ENCODE results near the gene KIF17.
"Not testable (repeated sequence)": the region's sequence is repeated elsewhere in the genome, so short reads cannot be mapped to it uniquely, and the experiment has no call there.

The KIF17 gene

DNA sequence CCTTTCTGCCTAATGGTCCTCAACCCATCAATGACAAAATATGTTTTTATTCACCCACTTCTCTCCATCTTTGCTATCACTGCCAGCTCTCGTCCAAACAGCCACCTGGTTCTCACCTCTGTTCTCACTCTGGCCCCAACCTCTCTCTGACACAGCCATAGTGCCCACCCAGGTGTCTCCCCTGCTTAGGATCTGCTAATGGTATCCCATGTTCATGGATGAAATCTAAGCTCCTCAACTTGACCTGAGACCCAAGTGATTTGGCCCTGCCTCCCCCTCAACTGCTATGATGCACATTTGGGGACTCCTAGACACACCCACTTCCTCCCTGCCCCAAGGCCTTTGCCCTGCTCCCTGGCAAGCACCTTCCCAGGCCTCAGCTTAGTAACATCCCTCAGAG, 25.9 kb downstream of the KIF17 start:
- DNase-seq (ENCODE audit: low read depth, low spot score), result no peak

DNA sequence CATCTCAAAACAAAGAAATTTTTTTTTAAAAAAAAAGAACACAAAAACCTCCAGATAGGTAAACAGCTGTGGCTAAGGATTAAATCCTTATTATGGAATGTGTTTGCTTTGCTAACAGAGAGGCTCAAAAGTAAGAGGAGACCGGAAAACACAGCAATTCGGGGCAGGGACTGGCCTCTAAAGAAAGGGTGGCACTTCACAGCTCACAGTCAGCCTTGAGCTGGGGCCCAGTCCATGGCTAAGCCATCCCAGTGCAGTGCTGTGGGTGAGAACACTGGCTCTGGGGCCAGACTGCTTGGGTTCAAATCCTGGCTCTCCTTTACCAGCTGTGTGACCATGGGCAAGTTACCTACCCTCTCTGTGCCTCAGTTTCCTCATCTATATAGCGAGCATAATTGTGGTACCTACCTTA, 28.2 kb downstream of the KIF17 start:
- DNase-seq (ENCODE audit: low read depth, low spot score), result no peak

DNA sequence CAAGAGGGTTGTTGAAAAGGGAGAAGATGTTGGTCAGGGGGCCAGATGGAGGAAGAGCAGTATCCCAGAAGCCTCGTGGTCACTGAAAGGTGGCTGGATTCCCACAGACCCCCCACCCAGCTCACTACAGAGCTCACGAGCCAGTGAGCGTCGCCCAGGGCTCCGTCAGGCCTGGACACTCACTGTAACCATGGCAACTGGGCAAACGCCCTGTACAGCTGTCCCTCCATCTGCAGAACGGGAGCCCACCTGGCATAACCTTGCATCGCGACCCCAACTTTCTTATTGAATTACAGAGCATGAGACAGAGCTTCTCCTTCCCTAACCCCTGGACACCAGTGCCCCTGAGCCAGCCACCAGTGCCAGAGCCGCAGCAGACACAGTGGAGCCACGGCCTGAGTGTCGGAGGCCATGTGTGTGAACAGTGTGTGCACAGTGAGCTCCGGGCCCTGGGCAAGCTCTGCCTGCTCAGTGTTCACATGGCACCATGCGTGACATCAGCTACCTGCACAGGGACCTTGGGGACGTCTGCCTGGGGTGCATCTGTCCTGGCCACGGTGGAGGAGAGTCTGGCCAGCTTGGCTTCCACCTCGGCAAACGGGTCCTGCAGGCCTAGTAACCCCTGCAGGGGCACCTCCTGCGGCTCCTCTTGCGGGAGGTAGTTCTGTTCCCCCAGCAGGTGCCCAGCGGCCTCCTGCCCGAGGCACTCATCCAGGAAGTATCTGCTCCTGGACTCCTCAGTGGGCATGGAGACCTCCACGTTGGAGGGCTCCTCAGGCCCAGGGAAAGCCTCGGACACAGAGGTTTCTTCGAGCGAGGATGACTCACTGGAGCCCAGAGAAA, 30.7 kb downstream of the KIF17 start:
- DNase-seq (ENCODE audit: low read depth, low spot score), result no peak

DNA sequence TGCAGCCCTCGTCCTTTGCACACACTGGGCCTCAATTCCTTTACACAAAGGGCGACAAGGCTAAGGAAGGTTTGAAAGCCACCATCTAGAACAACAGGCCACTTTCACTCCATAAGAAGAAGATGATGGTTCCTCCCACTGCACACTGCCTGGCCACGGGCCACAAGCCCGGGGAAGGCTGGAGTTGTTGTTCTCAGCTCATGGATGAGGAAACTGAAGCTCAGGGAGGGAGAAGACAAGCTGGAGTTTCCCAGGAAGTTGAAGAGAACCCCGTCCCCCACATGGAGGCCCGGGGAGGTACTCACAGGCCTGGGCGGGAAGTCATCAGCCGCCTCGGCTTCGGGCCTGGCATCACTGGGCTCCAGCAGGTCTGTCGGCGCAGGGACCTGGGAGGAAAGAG, 32.1 kb downstream of the KIF17 start:
- DNase-seq (ENCODE audit: low read depth, low spot score), result no peak

DNA sequence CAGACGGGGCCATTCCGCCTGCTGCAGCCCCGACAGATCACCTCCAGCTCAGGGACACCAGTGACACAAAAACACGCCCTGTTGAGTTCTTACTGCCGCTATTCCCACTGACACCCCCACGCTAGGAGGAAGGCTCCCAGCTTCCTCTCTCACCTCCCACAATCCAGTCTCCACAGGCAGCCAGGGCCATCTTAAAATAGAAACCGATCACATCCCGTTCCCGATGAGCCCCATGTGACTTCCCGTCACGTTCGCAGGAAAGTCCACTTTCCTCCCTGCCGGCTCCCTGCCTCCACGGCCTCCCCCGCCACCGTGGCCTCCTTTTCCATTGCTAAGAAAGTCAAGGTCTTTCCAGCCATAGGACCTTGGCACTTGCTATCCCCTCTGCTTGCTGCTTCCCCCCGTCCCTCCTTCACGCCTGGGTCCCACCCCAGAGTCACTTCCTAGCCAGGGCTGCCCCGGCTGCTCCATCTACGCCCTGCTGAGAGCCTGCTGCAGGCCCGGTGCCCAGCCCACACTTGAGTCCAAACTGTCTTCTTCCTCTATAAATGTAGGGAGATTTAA, 32.6 kb downstream of the KIF17 start:
- DNase-seq (ENCODE audit: low read depth, low spot score), result no peak

DNA sequence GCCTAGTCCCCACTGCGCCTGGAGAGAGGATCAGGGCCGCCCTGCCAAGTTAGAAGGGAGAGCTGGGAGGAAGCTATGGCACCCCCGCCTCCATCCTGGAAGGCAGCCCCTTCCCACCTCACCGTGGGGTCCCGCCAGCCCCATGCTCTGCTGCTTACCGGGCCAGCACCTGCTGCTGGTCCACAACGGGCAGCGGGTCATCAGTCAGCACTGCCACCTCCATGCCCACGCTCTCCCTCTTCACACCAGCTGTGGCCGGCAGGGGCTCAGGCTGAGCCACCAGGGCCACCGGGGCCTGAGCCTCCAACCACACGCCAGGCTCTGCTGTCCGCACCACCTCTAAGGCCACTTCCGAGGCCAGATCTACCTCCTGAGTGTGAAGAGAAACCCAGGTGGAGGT, 33.2 kb downstream of the KIF17 start:
- no peak for DNase-seq (ENCODE audit: low read depth, low spot score)

DNA sequence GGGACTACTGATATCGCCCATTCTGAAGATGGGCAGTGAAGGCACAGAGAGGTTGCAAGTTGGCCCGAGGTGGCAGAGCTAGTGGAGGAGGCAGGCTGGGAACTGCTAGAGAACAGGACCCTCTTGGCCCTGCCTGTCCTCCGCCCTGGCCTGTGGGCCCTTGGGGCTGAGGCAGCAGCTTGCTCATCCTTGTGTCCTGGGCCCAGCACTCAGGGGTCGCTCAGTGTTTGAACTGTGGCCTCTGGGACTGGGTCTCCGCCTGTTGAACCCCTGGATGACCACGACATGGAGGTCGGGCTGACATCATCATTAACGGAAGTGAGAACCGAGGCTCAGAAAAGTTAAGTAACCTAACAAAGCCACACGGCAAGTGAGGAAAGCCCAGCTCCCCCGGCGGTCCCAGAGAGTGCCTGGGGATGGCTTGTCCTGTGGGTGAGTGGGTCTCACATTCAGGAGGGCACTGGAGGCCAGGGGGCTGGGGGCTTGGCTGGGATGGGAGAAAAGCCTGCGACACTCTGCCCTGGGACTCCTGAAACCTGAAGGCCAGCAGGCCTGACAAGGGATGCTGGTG, 33.7 kb downstream of the KIF17 start:
- no peak for DNase-seq (ENCODE audit: low read depth, low spot score)

DNA sequence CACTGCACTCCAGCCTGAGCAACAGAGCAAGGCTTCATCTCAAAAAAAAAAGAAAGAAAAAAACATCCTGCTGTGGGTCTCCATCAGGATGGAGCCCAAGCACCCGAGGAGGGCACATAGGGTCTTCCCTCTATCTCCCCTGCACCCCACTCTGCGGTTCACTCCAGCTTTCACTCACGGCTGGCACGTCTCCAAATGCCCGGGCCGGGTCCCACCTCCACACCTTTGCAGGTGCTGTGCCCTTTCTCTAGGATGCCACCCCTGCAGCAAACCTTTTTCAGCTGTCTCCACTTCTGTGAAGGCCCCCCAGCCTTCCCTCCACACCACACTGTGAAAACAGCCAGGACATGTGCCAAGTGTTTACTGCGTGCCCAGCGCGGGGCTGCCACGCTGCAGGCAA, 34.2 kb downstream of the KIF17 start:
- no peak for DNase-seq (ENCODE audit: low read depth, low spot score)

DNA sequence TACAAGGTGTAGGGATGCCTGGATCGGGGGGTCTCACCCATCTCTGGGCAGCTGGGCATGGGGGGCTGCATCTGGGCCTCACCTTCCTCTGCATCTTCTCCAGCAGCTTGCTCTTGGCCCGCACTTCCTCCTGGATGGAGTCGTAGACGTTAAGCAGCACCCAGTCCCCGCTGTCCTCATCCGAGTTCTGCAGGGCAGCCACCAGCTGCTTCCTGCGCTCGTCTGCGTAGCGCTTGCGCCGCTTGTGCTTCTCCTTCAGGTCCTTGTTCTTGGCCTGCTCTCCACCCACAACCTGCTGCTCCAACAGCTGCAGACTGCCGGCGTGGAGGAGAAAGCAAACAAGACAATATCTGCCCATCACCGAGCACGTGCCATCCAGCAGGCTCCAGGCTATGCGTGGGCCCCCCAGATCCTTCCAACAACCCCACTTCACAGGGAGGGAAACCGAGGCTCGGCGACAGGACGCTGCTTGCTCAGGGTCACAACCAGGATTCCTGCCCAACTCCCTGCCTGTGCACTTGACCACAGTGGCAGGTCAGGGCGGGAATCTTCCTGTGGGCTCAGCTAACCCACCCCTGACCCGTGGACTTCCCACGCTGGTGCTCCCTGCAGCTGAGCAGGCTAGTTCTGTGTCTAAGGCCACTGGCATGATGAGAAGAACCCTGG, 35.1 kb downstream of the KIF17 start:
- DNase-seq (ENCODE audit: low read depth, low spot score), result no peak

DNA sequence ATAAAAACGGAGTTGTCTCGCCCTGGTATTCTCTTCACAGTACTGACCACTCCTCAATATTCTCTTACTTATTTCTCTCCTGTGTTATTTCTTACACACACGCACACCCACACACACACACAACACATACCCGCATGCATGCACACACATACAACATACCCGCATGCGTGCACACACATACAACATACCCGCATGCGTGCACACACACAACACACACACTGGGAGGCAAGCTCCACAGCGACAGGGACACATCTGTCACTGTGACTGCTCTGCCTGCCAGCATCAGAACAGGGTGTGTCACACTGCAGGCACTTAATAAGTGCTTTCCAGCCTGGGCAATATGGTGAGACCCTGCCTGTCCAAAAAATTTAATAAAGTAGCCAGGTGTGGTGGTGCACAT, 35.8 kb downstream of the KIF17 start:
- no peak for DNase-seq (ENCODE audit: low read depth, low spot score)

DNA sequence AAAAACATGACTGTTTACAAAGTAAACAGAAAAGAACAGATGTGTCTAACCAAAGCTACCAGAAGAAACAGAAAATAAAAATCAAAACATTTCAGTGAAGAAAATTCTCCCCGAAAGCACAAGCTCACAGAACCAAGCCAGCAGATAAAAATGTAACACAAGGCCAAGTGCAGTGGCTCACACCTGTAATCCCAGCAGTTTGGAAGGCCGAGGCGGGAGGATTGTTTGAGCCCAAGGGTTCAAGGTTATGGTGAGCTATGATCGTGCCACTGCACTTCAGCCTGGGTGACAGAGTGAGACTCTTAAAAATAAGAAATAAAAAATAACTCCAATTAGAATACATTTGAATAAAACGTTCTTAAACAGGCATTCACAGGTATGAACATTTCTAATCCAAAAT, 37.5 kb downstream of the KIF17 start:
- DNase-seq (ENCODE audit: low read depth, low spot score), result no peak

DNA sequence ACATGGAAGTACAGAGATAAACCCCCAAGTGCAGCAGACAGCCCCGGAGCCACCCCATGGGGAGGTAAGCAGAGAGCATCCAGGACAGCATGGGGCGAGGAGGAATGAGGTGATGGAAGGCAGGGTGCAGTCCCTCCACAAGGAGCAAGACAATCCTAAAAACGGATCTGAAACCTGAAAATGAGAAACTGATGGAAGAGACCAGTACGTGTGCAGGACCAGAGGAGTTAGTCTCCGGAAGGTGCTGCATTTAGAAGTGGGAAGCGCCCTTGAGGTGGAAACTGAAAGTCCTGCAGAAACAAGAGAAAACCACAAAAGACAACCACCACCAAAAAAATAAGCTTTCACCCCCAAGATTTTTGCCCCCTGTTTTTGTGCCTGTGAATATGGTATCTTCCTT, 39.2 kb downstream of the KIF17 start:
- no peak for DNase-seq (ENCODE audit: low read depth, low spot score)

DNA sequence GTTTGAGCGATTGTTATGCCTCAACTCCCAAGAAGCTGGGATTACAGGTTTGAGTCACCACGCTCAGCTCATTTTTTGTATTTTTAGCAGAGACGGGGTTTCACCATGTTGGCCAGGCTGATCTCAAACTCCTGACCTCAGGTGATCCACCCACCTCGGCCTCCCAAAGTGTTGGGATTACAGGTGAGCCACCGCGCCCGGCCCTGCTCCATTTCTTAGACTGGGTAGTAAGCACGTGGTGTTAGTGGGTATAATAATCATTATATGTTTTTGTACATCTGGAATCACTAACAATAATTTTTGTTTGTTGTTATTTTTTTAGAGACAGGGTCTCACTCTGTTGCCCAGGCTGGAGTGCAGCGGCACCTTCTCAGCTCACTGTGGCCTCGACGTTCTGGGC, 44.2 kb downstream of the KIF17 start:
- not testable (repeated sequence) for DNase-seq (ENCODE audit: low read depth, low spot score)

DNA sequence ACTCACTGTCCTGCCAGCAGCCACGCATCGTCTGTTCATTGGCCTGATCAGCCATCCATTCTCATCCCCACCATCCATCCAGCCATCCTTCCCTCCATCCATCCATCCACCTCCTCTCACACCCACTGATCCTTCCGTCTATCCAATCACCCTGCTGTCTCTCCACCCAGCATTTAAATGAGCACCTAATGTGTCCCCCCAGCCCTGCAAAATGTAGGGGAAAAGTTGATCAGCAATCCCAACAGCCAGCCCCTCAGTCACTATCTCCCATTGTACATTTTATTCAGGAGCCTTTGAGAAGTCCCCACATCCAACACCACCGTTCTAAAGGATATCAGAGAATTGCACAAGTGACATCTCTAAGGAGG, 45.6 kb downstream of the KIF17 start:
- no peak for DNase-seq (ENCODE audit: low read depth, low spot score)

DNA sequence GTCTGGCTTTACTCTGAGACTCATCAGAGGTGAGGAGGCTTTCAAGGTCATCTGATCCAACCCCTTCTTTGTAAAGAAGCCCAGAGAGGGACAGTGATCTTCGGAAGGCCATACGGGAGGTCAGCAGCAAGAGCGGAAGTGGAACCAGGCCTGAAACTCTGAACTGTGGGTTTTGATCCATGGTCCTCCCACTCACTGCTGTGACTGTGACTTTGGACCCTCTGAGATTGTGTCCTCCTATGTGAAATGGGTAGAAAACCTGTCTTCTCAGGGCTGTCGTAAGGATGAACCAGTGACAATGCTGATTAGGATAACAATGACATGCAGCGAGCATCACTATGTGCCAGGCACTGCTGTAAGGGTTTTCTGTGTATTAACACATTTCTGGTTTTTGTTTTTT, 46.9 kb downstream of the KIF17 start:
- no peak for DNase-seq (ENCODE audit: low read depth, low spot score)

DNA sequence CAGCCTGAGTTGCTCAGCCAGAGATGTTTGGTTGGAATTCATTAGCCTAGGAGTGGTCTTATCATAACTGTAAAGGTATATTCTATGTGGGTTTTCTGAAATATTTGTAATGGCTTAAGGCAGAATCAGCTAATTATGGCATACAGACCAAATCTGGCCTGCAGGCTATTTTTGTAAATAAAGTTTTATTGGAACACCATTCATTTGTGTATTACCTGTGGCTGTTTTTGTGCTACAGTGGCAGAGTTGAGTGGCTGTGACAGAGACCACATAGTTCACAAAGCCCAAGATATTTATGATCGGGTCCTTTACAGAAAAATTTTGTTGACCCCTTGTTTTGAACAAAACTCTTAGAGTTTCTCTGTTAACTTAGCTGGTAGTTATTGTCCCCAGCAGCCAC, 49.2 kb downstream of the KIF17 start:
- no peak for DNase-seq (ENCODE audit: low read depth, low spot score)

DNA sequence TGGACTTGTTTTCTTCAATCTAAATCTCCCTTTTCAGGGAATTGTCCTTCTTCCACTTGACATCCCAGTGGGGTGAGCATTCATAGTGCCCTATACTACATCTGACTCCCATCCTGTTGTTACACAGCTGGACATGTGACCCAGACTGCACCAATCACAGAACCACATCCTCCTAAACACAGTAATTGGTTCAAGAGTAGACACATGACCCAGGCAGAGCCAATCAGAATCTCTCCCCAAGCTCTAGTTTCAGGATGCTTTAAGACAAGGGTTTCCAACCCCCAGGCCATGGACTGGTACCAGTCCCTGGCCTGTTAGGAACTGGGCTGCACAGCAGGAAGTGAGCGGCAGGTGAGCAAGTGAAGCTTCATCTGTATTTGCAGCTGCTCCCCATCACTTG, 51.0 kb downstream of the KIF17 start:
- DNase-seq (ENCODE audit: low read depth, low spot score), result no peak

DNA sequence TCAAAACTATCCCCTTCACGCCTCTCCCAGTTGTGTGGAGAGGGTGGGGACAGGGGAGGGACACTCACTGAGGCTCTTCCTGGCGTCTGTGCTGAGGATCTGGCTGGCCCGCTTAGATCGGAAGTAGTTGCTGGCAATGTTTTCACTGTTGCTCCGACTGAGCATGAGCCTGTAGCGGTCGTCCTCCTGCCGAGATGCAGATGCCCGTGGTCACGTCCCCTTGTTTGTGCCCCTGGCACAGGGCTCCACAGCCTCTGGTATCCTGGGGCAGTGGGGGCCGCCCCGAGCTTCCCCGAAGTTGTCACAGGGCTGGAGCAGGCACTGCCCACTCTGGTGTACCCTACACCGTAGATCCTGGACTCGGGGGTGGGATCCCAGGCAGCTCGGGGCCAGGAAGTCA, 51.7 kb downstream of the KIF17 start:
- DNase-seq (ENCODE audit: low read depth, low spot score), result no peak

DNA sequence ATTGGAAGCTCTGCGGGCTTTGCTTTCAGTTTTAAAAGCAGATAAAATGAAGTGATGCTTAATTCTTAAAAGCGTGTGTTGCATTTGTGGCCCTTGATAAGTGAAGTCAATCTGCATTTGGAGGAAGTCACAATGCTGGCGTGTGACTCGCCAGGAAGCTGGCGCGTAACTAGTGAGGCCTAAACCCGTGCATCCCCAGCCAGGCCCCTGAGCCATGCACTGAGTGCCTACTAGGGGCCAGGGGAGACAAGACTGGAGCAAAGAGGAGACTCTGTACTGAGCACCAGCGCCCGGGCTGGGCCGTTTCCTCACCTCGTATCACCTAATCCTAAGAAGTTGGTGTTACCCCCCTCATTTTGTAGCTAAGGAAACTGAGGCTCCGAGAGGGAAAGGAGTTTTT, 52.1 kb downstream of the KIF17 start:
- DNase-seq (ENCODE audit: low read depth, low spot score), result no peak

DNA sequence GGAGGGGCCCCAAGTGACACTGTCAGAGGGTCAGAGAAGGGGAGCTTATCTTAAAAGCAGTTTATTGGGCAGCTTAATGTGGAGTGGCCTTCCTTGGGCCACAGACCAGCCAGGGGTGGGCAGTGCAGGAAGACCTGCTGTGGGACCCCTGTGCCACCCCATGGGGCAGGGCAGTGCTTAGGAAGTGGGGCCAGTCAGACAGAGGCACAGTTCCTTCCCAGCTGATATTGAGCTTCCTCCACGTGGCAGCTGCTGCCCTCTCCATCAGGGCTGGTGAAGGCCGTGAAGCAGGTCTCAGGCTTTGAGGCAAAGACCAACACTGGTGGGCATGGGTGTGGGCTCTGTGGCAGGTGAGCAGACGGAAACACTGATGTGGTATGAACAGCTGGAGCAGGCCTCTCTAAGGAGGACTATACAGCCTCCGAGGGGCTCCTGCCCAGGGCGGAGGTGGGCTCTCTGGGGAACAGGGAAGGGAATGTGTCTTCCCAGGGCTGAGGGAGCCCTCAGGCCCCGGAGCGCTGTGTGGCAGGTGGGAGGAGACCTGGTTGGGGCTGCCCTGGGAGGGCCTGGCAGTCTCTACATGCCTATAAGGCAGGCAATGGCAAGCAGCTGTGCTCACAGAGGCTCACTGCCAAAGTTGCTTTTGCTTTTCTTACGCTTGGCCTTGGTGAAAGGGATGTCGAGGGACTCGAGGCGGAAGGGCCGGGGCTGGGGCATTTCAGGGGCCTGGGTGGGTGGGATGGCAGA, 53.7 kb downstream of the KIF17 start:
- no peak for DNase-seq (ENCODE audit: low read depth, low spot score)

DNA sequence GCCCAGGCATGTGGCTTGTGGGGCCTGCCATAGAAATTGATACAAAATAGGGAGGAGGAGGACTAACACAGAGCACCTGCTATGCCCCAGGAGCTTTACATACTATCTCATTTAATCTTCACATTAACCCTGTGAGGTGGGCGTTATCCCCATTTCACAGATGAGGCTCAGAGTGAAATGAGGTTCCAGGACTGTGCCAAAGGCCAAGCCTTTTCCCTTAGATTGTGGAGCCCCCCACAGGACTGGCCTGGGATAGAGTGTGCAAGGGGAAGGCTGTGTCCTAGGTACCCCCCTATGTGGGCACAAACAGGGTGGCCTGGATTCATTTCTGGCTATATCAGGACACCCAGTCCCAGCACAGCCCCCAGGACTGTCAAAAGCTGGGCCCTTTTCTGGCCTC, 54.4 kb downstream of the KIF17 start:
- DNase-seq (ENCODE audit: low read depth, low spot score), result no peak

DNA sequence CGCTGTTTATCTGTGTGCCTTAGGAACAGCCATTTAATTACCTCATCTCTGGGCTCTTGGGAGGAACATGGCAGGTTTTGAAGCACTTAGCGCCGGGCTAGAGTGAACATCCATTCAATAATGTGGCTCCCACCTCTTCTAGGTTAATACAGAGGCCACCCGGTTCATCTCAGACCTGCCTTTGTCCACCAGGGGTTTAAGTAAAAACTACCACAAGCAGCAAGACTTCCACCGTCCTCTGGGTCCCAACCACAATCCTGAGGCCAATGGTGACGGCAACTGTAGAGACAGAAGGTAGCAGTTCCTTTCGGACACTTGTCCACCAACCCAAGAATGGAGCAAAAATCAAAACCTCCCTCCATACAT, 55.7 kb downstream of the KIF17 start:
- DNase-seq (ENCODE audit: low read depth, low spot score), result no peak
